ENCODE data around the gene TOR3A.
A peak's percentile ranks its signal among the peaks of the same experiment; 100 is the strongest.

The TOR3A gene

DNA sequence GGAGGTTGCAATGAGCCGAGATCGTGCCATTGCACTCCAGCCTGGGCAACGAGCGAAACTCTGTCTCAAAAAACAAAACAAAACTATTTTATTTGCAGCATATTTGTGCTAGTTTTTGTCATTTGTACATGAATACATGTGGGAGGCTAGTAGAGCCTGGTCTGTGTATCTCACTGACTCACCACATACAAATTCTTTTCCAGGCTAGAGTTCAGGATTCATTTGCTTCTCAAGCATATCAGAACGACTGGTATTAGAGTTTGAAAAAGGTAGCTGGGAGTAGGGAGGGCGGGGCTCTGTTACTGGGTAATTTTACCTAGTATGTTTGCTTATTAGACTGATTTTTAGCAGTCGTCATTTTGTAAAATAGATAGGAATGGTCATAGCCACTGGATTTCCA lies 4.5 kb upstream of the TOR3A start:
- no peak for DNase-seq

DNA sequence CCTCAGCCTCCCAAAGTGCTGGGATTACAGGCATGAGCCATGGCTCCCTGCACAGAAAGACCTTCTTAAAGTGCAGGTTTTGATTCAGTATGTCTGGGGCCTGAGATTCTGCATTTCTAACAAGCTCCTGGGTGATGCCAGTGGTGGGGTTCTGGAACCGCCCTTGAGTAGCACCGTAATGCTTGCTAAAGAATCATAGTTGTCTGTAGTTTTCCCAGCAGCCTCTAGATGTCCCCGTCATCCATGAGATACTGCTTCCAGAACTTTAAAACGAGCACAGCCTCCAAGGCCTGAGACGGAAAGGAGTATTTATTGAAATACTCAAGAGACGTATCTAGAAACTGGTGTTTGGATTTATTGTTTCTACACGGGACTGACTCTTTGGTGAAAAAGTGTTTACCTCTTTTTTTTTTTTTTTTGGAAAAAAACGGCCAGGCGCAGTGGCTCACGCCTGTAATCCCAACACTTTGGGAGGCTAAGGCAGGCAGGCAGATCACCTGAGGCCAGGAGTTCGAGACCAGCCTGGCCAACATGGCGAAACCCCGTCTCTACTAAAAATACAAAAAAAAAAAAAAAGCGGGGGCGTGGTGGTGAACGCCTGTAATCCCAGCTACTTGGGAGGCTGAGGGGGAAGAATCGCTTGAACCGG lies 2.6 kb upstream of the TOR3A start:
- DNase-seq: peak; percentile 89

DNA sequence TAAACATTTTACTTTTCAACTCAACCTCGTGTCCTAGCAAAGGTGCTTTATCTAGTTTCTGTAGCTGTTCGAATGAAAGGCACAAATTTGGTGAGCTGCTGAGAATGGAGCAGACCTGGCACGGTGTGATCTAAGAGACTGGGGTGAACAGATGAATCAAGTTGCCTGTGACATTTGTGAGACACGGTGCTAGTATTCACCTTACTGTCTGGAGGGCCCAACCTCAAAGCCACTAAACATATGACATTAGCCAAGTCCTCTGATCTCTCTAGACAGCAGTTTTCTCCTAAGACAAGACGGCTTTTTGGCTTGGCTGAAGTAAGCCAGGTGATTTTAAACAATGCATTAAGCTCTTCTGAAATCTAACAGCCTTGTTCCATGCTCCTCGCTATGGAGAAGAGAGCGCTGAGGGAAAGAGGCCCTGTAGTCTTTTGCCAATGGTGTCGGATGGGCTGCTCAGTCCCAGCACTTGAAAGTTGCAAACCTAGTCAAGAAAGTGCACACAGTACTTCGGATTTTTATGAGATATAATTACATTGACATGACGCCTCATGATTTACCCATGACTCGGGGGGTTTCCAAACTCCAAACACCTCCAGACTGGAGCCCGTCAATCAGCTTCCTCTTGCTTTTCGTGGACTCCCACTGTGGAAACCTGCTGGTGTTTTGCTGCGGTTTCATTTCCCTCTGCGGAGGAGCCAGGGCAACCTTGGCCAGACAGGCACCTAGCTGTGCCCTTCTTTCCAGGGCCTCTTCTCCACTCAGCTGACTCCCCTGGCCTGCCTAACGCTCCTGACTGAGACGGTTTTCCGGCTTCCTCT lies 794 bp upstream of the TOR3A start:
- DNase-seq: no peak

DNA sequence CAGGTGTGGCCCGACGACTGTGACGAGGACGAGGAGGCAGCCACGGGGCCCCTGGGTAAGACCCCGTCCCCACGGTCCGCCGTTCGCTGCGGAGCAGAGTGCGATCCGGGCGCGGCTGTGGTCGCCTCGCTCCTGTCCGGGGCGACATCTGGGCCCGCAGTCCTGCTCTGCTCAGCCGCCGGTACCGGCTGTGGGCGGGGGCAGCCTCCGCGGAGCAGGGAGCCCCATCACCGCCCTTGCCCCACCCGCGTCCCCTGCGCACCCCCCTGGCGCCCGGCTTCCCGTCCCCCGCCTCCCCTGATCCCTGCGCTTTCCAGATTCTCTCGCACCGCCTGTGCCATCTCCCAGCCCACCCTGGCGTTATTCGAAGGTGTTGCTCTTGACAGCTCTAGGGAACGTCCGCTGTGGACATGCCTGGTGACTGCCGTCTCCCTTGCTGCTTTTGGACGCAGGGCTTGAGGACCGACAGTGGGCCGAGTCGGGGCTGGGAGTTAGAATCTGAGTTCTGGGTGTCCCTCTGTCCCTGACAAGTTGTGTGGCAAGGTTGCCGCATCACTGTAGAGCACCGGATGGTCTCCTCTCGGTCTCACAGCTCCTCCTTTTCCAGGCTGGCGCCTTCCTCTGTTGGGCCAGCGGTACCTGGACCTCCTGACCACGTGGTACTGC lies 596 bp downstream of the TOR3A start:
- DNase-seq: peak; percentile 75

DNA sequence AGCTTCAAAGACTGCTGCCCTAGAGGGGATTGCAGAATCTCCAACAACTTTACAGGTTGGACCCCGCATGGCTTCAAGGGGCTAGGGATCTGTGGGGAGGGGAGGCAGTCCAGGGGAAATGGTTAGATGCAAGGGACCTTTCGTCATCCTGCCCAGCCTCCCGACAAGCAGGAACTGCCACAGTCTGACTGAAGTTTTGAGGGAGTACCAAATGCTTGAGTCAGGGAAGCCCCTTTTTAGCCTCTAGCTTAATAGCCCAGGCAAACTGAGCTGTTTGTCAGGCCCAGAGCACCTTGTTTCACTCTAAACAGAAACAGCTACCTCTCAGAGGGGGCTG lies 1.1 kb downstream of the TOR3A start:
- no peak for DNase-seq

DNA sequence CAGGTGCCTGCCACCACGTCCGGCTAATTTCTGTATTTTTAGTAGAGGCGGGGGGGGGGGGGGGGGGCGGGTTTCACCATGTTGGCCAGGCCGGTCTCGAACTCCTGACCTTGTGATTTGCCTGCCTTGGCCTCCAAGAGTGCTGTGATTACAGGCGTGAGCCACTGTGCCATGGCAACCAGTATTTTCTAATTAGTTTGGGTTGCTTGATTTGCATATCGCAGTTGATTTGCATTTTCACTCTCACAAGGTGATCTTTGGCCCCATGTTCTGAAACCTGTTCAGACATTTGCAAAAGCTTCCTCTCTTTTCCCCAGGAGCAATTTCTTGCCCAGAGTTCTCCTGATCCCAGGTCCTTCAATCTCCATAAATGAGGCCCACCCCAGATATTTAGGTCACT lies 1.7 kb downstream of the TOR3A start:
- no peak for DNase-seq

DNA sequence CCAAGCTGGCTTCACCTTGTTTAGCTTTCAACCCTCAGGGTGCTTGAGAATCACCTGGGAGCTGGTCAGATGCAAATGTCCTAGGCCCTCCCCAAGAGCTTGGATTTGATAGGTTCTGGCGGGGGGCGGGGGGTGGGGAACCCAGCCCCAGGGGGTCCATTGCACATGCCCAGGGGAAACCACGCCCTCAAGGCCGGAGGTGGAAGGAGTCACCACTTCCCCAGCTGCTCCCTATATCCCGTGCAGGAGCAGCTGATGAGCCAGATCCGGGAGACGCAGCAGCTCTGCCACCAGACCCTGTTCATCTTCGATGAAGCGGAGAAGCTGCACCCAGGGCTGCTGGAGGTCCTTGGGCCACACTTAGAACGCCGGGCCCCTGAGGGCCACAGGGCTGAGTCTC lies 5.8 kb downstream of the TOR3A start:
- DNase-seq: no peak

DNA sequence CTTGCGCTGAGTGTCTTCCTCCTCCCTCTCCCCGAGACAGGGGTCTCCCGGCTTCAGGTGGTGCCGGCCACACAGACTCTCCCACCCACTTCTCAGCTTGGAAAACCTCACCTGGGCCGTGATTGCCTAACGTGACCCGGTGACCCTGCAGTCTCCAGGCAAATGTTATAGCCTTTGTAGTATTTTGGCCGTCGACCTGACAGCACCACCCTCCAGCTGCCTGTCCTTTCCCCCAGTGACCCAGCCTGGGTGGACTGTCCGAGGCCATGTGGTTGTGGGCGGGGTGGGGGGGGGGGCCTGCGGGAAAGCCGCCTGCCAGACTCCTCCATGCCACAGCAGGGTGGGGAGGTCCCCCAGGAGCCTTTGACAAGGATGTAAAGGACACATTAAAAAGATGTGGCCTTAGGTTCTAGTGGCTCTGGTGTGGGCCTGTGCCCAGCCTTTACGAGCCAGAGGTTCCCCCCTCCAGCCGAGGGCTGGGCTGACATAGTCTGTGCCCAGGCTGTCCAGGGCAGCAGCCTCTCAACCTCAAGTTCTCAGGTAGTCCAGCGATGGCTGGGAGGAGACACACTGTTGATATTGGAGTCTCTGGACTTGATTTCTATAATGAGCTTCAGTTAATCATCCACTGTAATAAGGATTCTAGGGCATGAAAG lies 8.1 kb downstream of the TOR3A start:
- DNase-seq: no peak

DNA sequence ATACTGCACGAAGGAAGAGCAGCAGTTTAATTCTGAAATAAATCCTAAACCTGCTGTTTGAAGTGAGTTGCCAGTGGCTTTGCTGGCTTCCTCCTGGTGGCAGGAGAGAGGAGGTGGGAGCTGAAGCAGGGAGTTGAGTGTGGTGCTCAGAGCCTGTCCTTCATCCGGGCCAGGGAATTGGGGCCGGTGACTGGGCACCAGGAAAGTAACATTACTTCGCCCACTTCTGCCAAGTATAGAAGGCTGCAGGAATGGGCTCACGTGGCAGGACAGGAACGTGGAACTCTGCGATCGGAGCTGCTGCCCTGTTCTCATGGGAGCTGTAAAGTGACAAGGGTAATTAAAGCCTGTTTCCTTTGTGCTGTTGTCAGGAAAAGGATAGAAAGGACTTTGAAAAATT lies 8.7 kb downstream of the TOR3A start:
- no peak for DNase-seq

DNA sequence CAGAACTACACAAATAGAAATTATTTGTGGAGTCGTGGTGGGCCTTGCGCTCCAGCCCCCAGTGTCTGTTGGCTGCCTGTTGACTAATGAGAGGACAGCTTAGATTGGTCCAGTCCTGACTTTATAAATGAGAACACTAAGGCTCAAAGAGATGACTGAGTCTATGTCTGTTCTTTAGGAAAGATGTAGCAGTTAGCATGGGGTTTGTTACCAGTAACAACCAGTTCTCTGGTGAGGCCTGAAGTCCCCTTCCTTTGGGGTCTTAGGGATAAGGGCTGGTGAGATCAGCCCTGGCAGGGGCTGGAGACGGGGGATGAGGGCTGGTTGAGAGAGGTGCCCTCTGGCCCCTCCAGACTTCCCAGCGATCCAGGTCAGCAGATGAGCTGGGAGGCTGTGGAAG lies 9.1 kb downstream of the TOR3A start:
- DNase-seq: no peak

DNA sequence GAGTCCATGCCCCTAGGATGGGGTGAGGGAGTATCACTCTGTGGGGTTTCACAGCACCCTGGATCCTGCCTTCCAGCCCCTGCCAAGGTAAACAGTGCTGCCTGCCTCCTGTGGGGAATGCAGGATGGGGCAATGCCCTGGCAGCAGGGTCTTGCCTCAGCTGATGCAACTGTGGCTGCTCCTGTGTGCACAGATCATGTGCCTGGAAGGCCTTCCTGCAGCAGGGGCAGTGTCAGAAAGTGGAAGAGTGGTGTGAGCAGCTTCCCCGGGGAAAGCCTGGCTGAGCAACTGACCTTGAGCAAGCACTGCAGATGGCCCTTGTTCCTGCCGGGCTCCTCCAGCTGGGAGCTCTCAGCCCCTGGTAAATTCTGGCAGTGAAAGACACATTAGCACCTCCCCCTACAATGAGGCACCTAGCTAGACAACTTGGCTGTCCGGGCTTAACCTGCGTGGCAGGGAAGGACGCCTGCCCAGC lies 9.9 kb downstream of the TOR3A start:
- peak; percentile 41 for DNase-seq

DNA sequence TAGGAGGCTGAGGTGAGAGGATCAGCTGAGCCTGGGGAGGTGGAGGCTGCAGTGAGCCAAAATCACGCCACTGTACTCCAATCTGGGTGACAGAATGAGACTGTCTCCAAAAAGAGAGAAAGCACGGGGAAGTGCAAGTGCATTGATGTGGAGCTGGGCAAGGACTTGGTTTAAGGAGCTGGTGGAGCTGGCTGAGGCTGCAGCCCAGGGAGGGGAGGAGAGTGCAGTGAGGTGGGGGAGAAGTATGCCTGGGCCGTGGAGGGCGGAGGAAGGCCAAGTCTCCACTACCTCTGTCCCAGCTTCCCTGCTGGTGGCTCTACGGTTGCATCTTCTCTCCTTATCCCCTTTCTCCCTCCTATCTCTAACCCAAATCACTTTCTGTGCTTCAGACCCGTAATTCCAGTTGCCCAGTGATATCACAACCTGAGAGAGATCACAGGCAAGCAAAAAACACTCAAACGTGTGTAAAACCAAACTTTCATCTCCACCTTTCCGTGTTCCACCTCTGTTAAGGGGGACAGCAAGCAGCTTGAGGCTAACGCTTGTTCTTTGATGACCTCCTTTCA lies 11.1 kb downstream of the TOR3A start:
- no peak for DNase-seq

DNA sequence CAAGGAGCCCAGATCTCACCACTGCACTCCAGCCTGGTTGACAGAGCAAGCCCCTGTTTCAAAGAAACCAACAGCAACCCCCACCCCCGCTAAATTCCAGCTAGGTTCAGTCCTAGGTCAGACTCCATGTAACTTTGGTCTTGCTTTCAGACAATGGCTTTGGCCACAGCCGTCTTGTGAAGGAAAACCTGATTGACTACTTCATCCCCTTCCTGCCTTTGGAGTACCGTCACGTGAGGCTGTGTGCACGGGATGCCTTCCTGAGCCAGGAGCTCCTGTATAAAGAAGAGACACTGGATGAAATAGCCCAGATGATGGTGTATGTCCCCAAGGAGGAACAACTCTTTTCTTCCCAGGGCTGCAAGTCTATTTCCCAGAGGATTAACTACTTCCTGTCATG lies 12.9 kb downstream of the TOR3A start:
- DNase-seq: no peak

DNA sequence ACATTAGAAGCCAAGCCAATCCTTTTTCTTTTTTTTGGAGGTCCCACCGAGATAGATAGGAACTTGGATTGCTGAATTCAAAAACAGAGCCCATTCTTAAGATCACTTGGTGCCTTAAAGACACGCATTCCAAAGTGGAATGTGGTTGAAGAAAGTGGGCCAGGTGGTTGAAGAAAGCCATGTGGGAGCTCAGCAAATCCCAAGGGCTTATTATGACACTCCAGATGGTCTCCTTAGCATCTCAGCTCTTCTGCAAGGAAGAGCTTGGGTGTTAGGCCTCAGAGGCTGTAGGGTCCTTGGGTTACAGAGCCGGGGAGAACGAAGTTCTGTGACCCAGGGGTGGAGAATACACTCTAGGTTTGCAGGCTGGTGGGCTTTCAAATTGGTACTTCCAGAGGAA lies 13.5 kb downstream of the TOR3A start:
- DNase-seq: no peak

DNA sequence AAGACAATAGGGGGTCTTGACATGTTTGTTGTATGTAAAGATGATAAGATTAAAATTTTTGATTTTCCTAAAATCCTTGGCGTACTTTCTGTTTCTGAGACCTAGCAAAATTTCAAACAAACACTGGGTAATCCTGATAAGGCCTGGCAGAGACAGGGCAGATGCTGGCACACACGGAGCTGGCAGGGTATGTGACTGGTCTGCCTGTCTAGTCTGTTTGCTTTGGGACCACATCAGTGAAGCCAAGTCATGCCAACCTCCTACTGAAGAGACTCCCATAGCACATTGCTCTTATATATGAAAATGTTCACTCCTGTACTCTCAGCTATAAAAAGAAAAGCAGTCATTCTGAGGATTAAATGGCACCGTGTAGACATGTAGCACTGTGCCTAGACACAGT lies 14.1 kb downstream of the TOR3A start:
- no peak for DNase-seq

DNA sequence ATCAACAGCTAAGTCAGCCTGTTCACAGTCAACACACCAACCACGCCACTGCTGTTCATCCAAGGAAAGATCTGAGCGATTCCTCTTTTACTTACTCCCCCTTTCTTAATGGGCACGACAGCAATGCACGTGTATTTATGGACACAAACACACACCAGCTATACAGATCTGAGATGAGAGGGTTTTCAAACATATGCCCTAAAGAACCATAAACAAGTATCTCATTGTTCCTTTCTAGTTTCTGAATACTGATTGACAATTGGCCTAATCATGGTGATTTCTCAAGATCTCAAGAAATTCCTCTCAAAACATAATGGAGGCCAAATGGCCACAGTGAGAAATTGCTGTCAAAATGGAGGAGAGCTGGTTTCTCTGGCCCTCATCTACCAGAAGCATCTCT lies 18.0 kb downstream of the TOR3A start:
- DNase-seq: no peak

DNA sequence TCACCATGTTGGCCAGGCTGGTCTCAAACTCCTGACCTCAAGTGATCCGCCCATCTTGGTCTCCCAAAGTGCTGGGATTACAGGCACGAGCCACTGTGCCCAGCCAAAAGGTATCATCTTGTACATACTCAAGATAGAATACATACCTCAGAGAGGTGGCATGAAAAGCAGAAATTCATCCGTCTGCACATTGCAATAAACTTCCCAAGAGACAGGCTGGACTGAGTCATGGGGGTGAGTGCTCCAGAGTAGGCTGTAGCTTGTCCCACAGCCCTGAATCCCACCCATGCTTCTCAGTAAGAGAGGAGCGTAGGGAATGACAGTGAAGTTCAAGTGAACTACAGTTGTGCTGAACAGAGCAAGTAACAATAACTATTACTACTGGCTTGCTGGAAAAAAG lies 19.7 kb downstream of the TOR3A start:
- no peak for DNase-seq

DNA sequence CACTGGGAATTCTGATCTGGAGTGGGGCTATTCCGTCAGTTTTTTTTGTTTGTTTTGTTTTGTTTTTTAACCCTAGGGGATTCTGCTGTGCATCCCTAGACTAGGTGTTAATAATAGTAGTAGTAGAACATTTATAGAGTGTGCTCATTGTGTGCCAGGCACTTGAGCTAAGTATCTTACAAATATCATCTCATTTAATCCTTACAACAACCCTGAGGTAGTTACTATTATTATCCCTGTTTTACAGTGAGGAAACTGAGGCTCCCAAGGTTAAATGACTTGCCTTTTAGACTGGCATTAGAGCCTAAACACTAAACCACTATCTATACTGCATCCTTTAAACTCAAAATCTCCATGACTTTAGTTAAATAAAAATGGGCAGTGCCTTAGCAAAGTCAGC lies 22.1 kb downstream of the TOR3A start:
- DNase-seq: no peak

DNA sequence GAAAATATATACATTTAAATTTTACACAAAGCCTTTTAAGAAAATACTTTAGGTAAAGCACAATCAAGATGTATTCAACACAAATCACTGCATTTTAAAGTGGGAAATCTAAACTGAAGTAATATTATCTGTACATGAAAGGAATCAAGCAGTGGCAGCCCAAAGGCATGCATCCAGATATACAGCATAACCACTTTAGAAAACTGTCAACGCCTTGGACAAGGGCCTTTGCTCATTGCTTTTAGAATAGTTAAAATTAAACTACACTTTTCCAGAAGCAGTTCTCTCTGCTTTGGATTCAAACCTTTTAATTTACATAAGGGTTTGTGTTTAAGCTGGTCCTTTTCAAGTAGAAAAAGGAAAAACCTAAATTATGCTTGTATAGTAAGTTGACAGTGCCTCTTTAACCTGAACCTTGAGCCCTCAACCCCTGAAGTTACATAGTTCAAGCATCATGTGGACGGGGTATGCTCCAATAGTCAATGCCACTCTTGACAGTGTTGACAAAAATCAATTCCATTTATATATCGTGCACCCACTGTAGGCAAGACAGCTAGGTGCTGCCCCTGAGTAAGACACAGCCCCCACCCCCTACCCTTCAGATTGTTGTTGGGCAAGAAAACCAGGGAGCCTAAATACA lies 22.9 kb downstream of the TOR3A start:
- no peak for DNase-seq

DNA sequence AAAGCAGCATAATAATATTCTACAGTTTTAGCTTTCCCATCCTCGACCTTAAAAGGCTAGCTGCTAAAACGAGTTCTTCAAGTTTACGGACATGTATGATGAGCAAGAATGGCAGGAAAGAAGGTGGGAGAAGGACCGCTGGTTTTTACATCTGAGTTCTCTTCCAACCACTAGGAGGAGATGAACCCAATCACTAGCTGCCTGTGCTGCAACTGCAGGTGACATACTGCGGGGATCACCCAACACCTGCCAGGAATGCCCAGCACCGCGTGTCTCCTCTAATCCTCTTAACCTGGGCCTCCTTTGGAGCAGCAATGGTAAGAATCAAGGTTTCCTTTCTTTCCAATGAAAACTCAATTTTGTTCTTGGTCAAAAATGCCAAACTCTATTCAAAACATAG lies 23.5 kb downstream of the TOR3A start:
- DNase-seq: no peak

DNA sequence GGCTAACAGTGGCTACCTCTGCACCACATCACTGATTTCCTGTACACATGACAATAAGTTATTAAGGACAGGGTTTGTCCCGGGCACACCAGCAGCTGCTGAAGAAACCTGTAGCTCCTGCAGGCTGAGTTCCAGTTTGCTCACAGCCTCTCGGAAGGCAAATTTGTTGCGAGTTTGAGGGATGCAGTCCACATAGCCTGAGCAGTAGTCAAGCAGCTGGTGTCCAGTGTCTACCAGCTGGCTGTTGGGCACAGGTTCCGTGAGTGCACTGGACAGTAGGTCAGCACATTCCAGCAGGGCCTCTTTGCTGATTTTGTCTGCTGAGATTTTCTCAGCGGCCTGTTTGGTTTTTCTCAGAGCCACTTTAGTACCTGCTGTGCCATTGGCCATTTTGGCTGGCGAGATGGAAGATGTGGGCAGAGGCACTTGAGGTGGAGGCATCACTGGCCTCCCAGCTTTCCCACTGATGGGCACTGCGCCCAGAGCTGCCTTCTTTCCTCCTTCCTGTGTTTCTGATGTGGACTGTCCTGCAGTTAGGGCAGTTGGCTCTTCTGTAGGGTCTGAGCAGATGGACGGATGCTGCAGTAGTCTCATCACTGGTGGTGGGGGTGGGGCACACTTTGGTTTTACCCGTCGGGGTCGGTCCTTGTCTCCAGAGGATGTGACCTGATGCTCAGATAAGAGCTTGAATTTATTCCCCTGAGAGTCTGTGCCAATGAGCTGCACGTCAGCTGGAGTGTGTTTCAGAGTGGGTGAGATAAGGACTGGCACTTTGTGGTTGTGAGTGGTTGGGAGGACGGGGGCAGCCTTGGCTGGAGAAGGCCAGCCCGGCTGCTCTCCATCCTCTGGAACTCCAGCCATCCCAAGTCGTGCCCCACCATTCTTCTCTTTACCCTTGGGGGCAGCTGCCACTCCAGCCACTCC lies 26.1 kb downstream of the TOR3A start:
- DNase-seq: no peak

DNA sequence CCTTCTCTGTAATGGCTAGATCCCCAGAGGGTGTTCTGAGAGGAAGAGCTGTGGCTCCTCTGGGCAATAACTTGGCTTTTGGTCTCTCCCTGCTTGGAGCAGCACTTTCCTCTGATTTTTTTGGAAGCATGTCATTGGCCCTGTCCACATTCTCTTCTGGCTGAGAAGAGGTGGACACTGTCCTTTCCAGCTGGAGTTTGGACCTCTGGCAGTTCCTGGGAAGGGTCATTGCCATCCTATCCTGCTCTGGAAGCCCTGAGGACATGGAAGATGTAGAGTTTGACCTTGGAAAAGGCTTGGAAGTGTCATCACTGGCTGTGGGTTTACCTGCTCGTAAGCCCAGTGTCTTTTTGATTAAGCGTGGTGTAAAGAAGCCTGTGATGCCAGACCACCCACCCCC lies 26.8 kb downstream of the TOR3A start:
- DNase-seq: no peak

Measured in eye (tissue), 1 donor.